Measurements from ENCODE around the gene TOM1L2. TPM values are rescaled to one million over a fixed set of nuclear protein-coding genes. Genes with fewer than 3 reads are reported as not detected.
"Not testable (repeated sequence)": the region's sequence is repeated elsewhere in the genome, so short reads cannot be mapped to it uniquely, and the experiment has no call there.

Gene TOM1L2
- total and polyA plus RNA-seq, 5 donors = 176 to 248 (median 213) TPM

DNA sequence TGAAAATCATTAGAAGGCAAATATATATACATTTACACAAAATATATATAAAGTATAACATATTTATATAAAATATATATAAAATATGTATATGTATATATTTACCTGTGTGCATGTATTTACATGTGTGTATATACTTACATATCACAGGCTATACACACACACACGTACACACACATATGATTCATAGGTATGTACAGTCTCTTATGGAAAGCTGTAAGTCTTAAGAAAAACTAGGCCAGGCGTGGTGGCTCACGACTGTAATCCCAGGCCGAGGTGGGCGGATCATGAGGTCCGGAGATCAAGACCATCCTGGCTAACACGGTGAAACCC is 14.7 kb downstream of the TOM1L2 start:
- H3K9me3 ChIP-seq (ENCODE audit: control insufficient read depth, low read length) = no peaks in the 10 kb centered on the region
- no peak for DNase-seq
- no peak overlapping the region for H3K4me3 ChIP-seq (ENCODE audit: low read length)
- no peak for ATAC-seq
- intact Hi-C loops (cut with DNase I) = no loop called here
- 86% methylated on average over 7 of the region's 7 CpGs for WGBS
- peak overlapping the region; percentile 44 for H3K27ac ChIP-seq (ENCODE audit: low read length)
- peaks cover 11% of the 10 kb centered on the region for H3K4me1 ChIP-seq (ENCODE audit: control insufficient read depth, insufficient read depth, low read length)
- no peaks in the 10 kb centered on the region for H3K27me3 ChIP-seq (ENCODE audit: control insufficient read depth, insufficient read depth)

DNA sequence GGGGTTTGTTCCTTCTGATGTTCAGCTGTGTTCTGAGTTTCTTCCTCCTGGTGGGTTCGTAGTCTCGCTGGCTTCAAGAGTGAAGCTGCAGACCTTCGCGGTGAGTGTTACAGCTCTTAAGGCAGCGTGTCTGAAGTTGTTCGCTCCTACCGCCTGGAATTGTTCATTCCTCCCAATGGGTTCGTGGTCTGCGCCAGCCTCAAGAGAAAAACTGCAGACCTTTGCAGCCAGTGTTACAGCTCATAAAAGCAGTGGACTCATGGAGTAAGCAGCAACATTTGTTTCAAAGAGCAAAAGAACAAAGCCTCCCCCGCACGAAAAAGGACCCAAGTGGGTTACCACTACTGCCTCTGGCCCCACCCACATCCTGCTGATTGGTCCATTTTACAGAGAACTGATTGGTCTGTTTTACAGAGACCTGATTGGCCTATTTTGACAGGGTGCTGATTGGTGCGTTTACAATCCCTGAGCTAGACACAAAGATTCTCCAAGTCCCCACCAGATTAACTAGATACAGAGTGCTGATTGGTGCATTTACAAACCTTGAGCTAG is 16.3 kb downstream of the TOM1L2 start:
- H3K9me3 ChIP-seq (ENCODE audit: control insufficient read depth, low read length); H3K4me3 ChIP-seq (ENCODE audit: low read length); H3K27me3 ChIP-seq (ENCODE audit: control insufficient read depth, insufficient read depth); H3K27ac ChIP-seq (ENCODE audit: low read length); DNase-seq; ATAC-seq; intact Hi-C loops (cut with DNase I): not testable (repeated sequence)
- 98% methylated on average over 12 of the region's 12 CpGs for WGBS
- H3K4me1 ChIP-seq (ENCODE audit: control insufficient read depth, insufficient read depth, low read length) = peaks cover 11% of the 10 kb centered on the region

DNA sequence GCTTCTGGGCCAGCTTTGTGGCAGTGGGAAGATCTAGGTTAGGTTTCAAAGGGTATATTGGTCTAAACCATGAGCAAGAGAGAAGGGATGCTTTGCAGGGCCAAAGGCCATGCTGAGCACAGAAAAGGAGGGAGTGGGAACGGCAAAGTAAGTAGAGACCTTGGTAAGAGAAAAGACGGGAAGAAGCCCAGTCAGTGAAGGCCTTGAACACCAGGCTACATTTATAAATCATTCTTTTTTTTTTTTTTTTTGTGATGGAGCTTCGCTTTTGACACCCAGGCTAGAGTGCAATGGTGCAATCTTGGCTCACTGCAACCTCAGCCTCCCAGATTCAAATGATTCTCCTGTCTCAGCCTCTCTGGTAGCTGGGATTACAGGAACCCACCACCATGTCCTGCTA is 18.1 kb downstream of the TOM1L2 start:
- Histone ChIP-seq H3K4me3 (ENCODE audit: low read length) (no peak overlapping the region), H3K27me3 (ENCODE audit: control insufficient read depth, insufficient read depth) (no peaks in the 10 kb centered on the region), H3K4me1 (ENCODE audit: control insufficient read depth, insufficient read depth, low read length) (peaks cover 11% of the 10 kb centered on the region), H3K9me3 (ENCODE audit: control insufficient read depth, low read length) (no peaks in the 10 kb centered on the region), H3K27ac (ENCODE audit: low read length) (no peak overlapping the region)
- 95% methylated on average over 3 of the region's 3 CpGs for WGBS
- DNase-seq = no peak
- no peak for ATAC-seq
- intact Hi-C loops (cut with DNase I) = no loop called here

DNA sequence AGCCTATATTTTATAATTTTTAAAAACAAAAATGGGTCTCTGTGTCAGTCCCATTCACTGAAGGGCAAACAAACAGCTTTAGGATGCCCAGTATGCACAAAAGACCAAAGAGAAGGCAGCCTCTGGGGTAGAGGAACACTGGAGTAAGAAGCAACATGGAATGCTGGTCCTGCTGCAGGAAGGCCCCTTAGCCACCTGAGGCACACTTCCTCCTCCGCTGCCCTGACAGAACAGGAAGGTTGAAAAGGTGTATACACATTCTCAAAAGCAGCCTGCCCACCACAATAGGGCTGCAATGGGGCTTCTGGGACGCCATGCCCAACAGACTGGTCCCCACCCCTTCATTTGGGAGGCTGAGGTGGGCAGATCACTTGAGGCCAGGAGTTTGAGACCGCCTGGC is 19.5 kb downstream of the TOM1L2 start:
- H3K4me1 ChIP-seq (ENCODE audit: control insufficient read depth, insufficient read depth, low read length) = peaks cover 10% of the 10 kb centered on the region
- intact Hi-C loops (cut with DNase I) = no loop called here
- 98% methylated on average over 3 of the region's 3 CpGs for WGBS
- no peaks in the 10 kb centered on the region for H3K27me3 ChIP-seq (ENCODE audit: control insufficient read depth, insufficient read depth)
- H3K9me3 ChIP-seq (ENCODE audit: control insufficient read depth, low read length) = no peaks in the 10 kb centered on the region
- H3K4me3 ChIP-seq (ENCODE audit: low read length) = no peak overlapping the region
- H3K27ac ChIP-seq (ENCODE audit: low read length) = no peak overlapping the region
- ATAC-seq (no peak), DNase-seq (no peak)

DNA sequence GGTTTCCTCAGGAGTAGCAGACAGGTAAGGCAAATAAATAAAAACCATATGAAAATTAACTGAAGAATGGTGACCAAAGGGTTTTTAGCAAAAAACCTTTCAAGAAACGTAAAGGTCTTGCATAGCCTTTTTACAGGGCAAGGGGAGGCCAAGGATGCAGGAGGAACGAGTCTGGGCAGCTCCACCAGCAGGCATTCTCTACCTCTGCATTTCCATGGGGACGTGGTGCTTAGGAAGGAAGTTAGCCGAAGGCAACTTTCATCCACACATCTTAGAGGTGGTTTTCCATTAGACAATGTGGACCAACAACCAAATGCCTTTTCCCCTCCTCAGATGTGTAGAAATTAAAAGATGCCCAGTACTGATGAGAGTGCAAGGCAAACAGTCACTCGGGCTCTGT is 20.7 kb downstream of the TOM1L2 start:
- intact Hi-C loops (cut with DNase I) = no loop called here
- Histone ChIP-seq H3K4me3 (ENCODE audit: low read length) (no peak overlapping the region), H3K4me1 (ENCODE audit: control insufficient read depth, insufficient read depth, low read length) (peaks cover 9% of the 10 kb centered on the region), H3K9me3 (ENCODE audit: control insufficient read depth, low read length) (no peaks in the 10 kb centered on the region), H3K27ac (ENCODE audit: low read length) (no peak overlapping the region), H3K27me3 (ENCODE audit: control insufficient read depth, insufficient read depth) (no peaks in the 10 kb centered on the region)
- DNase-seq (no peak), ATAC-seq (no peak)
- WGBS = 72% methylated on average over 5 of the region's 5 CpGs

DNA sequence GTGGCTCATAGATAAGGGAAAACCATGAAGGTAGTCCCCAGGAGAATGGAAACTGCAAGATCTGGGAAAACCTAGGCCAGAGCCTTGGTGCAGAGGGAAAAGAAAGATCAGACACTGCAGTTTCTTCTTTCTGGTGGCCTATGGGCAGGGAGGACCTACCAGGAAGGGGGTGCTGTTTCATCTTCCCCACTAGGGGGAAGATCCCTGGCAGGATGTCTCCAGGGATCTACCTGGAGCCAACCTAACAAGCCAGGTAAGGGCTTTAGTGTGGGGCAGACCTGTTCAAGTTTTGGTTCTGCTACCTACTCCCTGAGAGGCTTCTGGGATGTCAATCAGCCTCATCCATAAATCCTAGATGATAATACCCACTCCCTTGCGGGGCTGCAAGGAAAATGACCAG is 21.4 kb downstream of the TOM1L2 start:
- ATAC-seq = no peak
- H3K9me3 ChIP-seq (ENCODE audit: control insufficient read depth, low read length) = no peaks in the 10 kb centered on the region
- H3K27ac ChIP-seq (ENCODE audit: low read length) = no peak overlapping the region
- intact Hi-C loops (cut with DNase I) = no loop called here
- no peak for DNase-seq
- H3K4me1 ChIP-seq (ENCODE audit: control insufficient read depth, insufficient read depth, low read length) = peaks cover 9% of the 10 kb centered on the region
- H3K27me3 ChIP-seq (ENCODE audit: control insufficient read depth, insufficient read depth) = no peaks in the 10 kb centered on the region
- no peak overlapping the region for H3K4me3 ChIP-seq (ENCODE audit: low read length)
- 98% methylated on average over 1 of the region's 1 CpG for WGBS

DNA sequence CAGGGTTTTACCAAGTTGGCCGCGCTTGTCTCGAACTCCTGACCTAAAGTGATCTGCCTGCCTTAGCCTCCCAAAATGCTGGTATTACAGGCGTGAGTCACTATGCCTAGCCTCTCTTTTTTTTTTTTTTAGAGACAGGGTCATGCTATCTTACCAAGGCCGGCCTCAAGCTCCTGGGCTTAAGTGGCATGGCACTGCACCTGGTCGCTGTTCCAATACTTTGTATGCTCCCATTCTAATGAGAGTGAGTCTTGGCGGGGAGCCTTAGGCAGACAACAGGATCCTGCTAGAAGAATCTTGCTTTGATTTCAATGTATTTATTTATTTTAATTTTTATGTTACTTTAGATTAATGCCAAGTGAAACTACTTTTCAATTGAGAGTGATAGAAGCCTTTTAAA is 21.9 kb downstream of the TOM1L2 start:
- H3K9me3 ChIP-seq (ENCODE audit: control insufficient read depth, low read length) = no peaks in the 10 kb centered on the region
- 95% methylated on average over 7 of the region's 7 CpGs for WGBS
- H3K27ac ChIP-seq (ENCODE audit: low read length) = no peak overlapping the region
- ATAC-seq (no peak), DNase-seq (no peak)
- intact Hi-C loops (cut with DNase I) = no loop called here
- H3K4me3 ChIP-seq (ENCODE audit: low read length) = no peak overlapping the region
- H3K4me1 ChIP-seq (ENCODE audit: control insufficient read depth, insufficient read depth, low read length) = peaks cover 9% of the 10 kb centered on the region
- no peaks in the 10 kb centered on the region for H3K27me3 ChIP-seq (ENCODE audit: control insufficient read depth, insufficient read depth)

DNA sequence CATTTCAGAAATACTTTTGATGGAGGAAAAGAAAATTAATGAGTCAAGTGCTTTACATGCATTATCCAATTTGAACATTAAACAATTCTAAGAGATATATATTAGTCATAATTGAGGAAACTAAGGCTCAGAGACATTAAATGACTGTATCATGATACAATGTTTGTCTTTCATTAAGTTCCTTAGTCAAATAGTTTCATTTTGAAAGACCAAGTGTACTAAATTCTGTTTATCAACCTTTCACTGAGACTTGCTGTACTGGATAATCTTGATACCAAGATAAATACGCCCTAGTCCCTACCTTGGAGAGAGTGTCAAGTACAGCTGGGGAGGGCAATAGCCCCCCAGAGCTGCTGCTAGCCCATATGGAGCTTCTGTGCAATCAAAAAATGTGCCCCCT is 24.2 kb downstream of the TOM1L2 start:
- no peak for DNase-seq
- Histone ChIP-seq H3K4me1 (ENCODE audit: control insufficient read depth, insufficient read depth, low read length) (peaks cover 16% of the 10 kb centered on the region), H3K27me3 (ENCODE audit: control insufficient read depth, insufficient read depth) (no peaks in the 10 kb centered on the region), H3K27ac (ENCODE audit: low read length) (no peak overlapping the region), H3K4me3 (ENCODE audit: low read length) (no peak overlapping the region), H3K9me3 (ENCODE audit: control insufficient read depth, low read length) (no peaks in the 10 kb centered on the region)
- no peak for ATAC-seq
- WGBS = 85% methylated on average over 1 of the region's 1 CpG
- intact Hi-C loops (cut with DNase I) = no loop called here

DNA sequence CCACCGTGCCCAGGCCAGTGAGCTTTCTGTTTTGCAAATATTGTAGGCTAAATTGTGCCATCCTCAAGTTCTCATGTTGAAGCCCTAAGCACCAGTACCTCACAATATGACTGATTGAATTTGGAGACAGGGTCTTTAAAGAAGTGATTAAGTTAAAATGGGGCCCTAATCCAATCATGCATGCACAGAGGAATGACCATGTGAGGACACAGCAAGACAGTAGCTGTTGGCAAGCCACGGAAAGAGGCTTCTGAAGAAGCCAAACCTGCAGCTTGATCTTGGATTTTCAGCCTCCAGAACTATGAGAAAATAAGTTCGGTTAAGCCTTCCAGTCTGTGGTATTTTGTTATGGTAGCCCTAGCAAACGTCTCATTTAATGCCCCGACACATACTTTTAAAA is 24.9 kb downstream of the TOM1L2 start:
- 81% methylated on average over 5 of the region's 5 CpGs for WGBS
- peaks cover 16% of the 10 kb centered on the region for H3K4me1 ChIP-seq (ENCODE audit: control insufficient read depth, insufficient read depth, low read length)
- DNase-seq = no peak
- H3K27me3 ChIP-seq (ENCODE audit: control insufficient read depth, insufficient read depth) = no peaks in the 10 kb centered on the region
- no peaks in the 10 kb centered on the region for H3K9me3 ChIP-seq (ENCODE audit: control insufficient read depth, low read length)
- no peak overlapping the region for H3K27ac ChIP-seq (ENCODE audit: low read length)
- ATAC-seq = no peak
- intact Hi-C loops (cut with DNase I) = no loop called here
- no peak overlapping the region for H3K4me3 ChIP-seq (ENCODE audit: low read length)

DNA sequence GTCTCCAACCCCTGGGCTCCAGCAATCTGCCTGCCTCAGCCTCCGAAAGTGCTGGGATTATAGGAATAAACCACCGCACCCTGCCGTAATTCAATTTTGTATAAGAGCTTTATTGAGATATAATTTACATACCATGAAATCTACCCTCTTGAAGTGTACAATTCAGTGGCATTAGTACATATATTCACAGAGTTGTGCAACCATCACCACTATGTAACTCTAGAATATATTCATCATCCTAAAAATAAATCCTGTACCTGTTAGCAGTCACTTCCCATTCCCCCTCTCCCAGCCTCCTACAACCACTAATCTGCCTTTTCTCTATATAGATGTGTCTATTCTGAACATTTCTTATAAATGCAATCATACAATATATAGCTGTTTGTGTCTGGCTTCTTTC is 26.1 kb downstream of the TOM1L2 start:
- no peaks in the 10 kb centered on the region for H3K9me3 ChIP-seq (ENCODE audit: control insufficient read depth, low read length)
- 81% methylated on average over 3 of the region's 3 CpGs for WGBS
- H3K27me3 ChIP-seq (ENCODE audit: control insufficient read depth, insufficient read depth) = no peaks in the 10 kb centered on the region
- no peak overlapping the region for H3K4me3 ChIP-seq (ENCODE audit: low read length)
- DNase-seq (no peak), ATAC-seq (no peak)
- peaks cover 21% of the 10 kb centered on the region for H3K4me1 ChIP-seq (ENCODE audit: control insufficient read depth, insufficient read depth, low read length)
- intact Hi-C loops (cut with DNase I) = no loop called here
- no peak overlapping the region for H3K27ac ChIP-seq (ENCODE audit: low read length)

DNA sequence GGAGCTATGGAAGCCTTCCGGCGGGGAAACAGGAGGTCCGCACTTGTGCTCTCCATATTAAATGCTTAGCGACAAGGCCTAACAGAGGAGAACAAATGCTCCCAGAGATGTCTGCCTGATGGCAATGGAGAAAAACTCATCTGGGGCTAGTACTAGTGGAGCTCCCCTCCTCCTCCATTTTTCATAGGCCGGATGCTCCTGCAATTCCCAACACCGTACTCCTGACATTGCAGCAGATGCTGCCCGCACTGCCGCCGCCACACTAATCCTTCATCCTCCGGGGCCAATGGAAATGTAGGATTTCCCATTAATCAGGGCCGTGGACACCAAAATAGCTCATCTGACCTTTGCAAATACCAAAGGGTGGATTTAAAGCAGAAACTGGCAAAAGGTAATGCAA is 27.5 kb downstream of the TOM1L2 start:
- no peaks in the 10 kb centered on the region for H3K9me3 ChIP-seq (ENCODE audit: control insufficient read depth, low read length)
- no peak overlapping the region for H3K27ac ChIP-seq (ENCODE audit: low read length)
- no peak overlapping the region for H3K4me3 ChIP-seq (ENCODE audit: low read length)
- peaks cover 27% of the 10 kb centered on the region for H3K4me1 ChIP-seq (ENCODE audit: control insufficient read depth, insufficient read depth, low read length)
- 91% methylated on average over 11 of the region's 11 CpGs for WGBS
- DNase-seq (no peak), ATAC-seq (no peak)
- H3K27me3 ChIP-seq (ENCODE audit: control insufficient read depth, insufficient read depth) = no peaks in the 10 kb centered on the region
- intact Hi-C loops (cut with DNase I) = no loop called here

DNA sequence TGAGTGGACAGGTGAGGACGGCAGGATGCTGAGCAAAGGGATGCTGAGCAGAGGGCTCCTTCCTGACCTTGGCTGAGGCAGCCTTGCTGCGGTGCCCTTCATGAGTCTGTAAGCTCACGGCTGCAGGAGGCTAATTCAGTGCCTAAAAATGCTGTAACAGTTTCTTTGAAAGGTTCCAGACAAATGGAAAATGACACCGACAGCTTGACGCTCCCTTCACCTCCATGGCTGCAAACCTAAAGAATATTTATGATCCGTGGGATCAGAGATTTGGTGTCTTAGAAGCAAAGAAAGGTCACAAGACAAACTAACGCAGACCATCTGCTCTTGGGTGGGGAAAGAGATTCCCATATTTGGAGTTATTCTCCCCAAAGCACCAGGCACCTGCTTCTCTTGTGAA is 28.0 kb downstream of the TOM1L2 start:
- WGBS = 78% methylated on average over 7 of the region's 7 CpGs
- no peaks in the 10 kb centered on the region for H3K27me3 ChIP-seq (ENCODE audit: control insufficient read depth, insufficient read depth)
- intact Hi-C loops (cut with DNase I) = no loop called here
- H3K9me3 ChIP-seq (ENCODE audit: control insufficient read depth, low read length) = no peaks in the 10 kb centered on the region
- H3K4me1 ChIP-seq (ENCODE audit: control insufficient read depth, insufficient read depth, low read length) = peaks cover 25% of the 10 kb centered on the region
- no peak overlapping the region for H3K27ac ChIP-seq (ENCODE audit: low read length)
- H3K4me3 ChIP-seq (ENCODE audit: low read length) = no peak overlapping the region
- DNase-seq (no peak), ATAC-seq (no peak)
